HG02981 (cell line): Measurements from ENCODE around the gene MINDY3.

Source experiments
- ATAC-seq: cut with Tn5 transposase; IDR thresholded peaks from one replicate; pipeline ENCODE4 v1.9.1; 2021; ENCODE audit warnings: mild to moderate bottlenecking, moderate library complexity; ENCODE audit not compliant: unreplicated experiment

MINDY3 gene

GRCh38 chr10:15808204-15808797 lies 52.0 kb downstream of the MINDY3 start:
- ATAC-seq = no peak

- no peak for ATAC-seq
These were observed 54.8 kb downstream of the MINDY3 start for GRCh38 chr10:15805395-15806058.

- ATAC-seq = no peak
These were observed 56.2 kb downstream of the MINDY3 start for GRCh38 chr10:15804109-15804508.

GRCh38 chr10:15802375-15802949 lies 57.8 kb downstream of the MINDY3 start:
- no peak for ATAC-seq

- no peak for ATAC-seq
These were observed 58.7 kb downstream of the MINDY3 start for GRCh38 chr10:15801641-15802040.

- no peak for ATAC-seq
These were observed 59.2 kb downstream of the MINDY3 start for GRCh38 chr10:15801147-15801546.

- ATAC-seq = no peak
These were observed 63.0 kb downstream of the MINDY3 start for GRCh38 chr10:15797346-15797745.

- ATAC-seq = no peak
These were observed 63.5 kb downstream of the MINDY3 start for GRCh38 chr10:15796762-15797161.

- no peak for ATAC-seq
These were observed 64.1 kb downstream of the MINDY3 start for GRCh38 chr10:15796098-15796759.

GRCh38 chr10:15795036-15795792 lies 65.1 kb downstream of the MINDY3 start:
- no peak for ATAC-seq

GRCh38 chr10:15794569-15794968 lies 65.7 kb downstream of the MINDY3 start:
- no peak for ATAC-seq

- no peak for ATAC-seq
These were observed 66.6 kb downstream of the MINDY3 start for GRCh38 chr10:15793664-15794063.

- ATAC-seq = no peak
These were observed 67.5 kb downstream of the MINDY3 start for GRCh38 chr10:15792777-15793176.

- ATAC-seq = no peak
These were observed 68.3 kb downstream of the MINDY3 start for GRCh38 chr10:15791816-15792524.

- ATAC-seq = no peak
These were observed 70.3 kb downstream of the MINDY3 start for GRCh38 chr10:15789793-15790525.

GRCh38 chr10:15787426-15787825 lies 72.9 kb downstream of the MINDY3 start:
- no peak for ATAC-seq

GRCh38 chr10:15784662-15785300 lies 75.5 kb downstream of the MINDY3 start:
- no peak for ATAC-seq

- no peak for ATAC-seq
These were observed 76.2 kb downstream of the MINDY3 start for GRCh38 chr10:15783941-15784636.

GRCh38 chr10:15782851-15783250 lies 77.5 kb downstream of the MINDY3 start:
- ATAC-seq = no peak
